Thyroid gland (tissue), 4 donors: ENCODE data around the gene ZMYM4.

Experiments
- POLR2A ChIP-seq, 2 donors: fragments of 450-650 bp; IDR thresholded peaks; one replicate each; pipeline ENCODE4 v1.6.1; 2017; ENCODE audit warnings: antibody characterized with exemption in 2 of 2, mild to moderate bottlenecking in 2 of 2, moderate library complexity in 1 of 2
- TF ChIP-seq, protein P1 (sequence below), 6 experiments: fragments of 200-600 bp in 3 of 6; fragments of 450-650 bp in 3 of 6; sonication (generic) in 3 of 6; IDR thresholded peaks; one replicate each; pipeline ENCODE4 v1.5.1; 2016 to 2019; ENCODE audit warnings: antibody characterized with exemption in 6 of 6, mild to moderate bottlenecking in 2 of 6, inconsistent platforms in 1 of 6, moderate library complexity in 1 of 6

DNA sequence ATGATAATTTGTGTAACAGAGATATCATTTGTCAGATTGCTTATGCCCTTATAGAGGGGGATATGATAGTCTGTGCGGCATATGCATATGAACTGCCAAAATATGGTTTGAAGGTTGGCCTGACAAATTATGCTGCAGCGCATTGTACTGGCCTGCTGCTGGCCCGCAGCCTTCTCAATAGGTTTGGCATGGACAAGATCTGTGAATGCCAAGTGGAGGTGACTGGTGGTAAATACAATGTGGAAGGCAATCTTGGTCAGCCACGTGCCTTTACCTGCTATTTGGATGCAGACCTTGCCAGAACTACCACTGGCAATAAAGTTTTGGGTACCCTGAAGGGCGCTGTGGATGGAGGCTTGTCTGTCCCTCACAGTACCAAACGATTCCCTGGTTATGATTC, 82.4 kb downstream of the ZMYM4 start:
- TF ChIP-seq, protein P1, sequence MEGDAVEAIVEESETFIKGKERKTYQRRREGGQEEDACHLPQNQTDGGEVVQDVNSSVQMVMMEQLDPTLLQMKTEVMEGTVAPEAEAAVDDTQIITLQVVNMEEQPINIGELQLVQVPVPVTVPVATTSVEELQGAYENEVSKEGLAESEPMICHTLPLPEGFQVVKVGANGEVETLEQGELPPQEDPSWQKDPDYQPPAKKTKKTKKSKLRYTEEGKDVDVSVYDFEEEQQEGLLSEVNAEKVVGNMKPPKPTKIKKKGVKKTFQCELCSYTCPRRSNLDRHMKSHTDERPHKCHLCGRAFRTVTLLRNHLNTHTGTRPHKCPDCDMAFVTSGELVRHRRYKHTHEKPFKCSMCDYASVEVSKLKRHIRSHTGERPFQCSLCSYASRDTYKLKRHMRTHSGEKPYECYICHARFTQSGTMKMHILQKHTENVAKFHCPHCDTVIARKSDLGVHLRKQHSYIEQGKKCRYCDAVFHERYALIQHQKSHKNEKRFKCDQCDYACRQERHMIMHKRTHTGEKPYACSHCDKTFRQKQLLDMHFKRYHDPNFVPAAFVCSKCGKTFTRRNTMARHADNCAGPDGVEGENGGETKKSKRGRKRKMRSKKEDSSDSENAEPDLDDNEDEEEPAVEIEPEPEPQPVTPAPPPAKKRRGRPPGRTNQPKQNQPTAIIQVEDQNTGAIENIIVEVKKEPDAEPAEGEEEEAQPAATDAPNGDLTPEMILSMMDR (IDR thresholded peaks at IDR 0.05) = no peak
- no peak for TF ChIP-seq POLR2A (IDR thresholded peaks at IDR 0.05)
